B cell (primary cell): ENCODE results near the gene TRRAP. TPM values are rescaled to one million over a fixed set of nuclear protein-coding genes. Genes with fewer than 3 reads are reported as not detected.

Experiments
- ATAC-seq: fragments of 200-7000 bp; cut with Tn5 transposase; one replicate; pipeline ENCODE4 v1.10.0; 2021; ENCODE audit warnings: low read depth, mild to moderate bottlenecking, moderate number of reproducible peaks, moderate library complexity
- CTCF ChIA-PET: fragments of 350-600 bp; sonication (Branson Sonifier 250); formaldehyde crosslinking; loops from one replicate; lab custom pipeline; 2021; ENCODE audit warnings: antibody characterized with exemption, inconsistent platforms; lab: Charles Lee
- POLR2A ChIA-PET: fragments of 350-600 bp; sonication (Branson Sonifier 250); formaldehyde crosslinking; loops from one replicate; lab custom pipeline; 2021; ENCODE audit warnings: antibody characterized with exemption; lab: Charles Lee
- DNase-seq: peaks from one replicate; pipeline ENCODE4 v3.0.0; 2013
- H2AFZ ChIP-seq: 2 replicates; pipeline ENCODE4 v1.6.1; 2012; ENCODE audit warnings: mild to moderate bottlenecking, low read depth, low read length; ENCODE audit not compliant: insufficient read depth, poor library complexity, severe bottlenecking
- H3K27ac ChIP-seq, 2 donors: 1 replicate in 1 of 2; 2 replicates in 1 of 2; pipeline ENCODE4 v1.5.1; 2012 to 2013; ENCODE audit warnings: low read length in 2 of 2, mild to moderate bottlenecking in 2 of 2, moderate library complexity in 1 of 2
- H3K27me3 ChIP-seq, 4 experiments: fragments of 200-600 bp in 1 of 4; sonication (generic) in 1 of 4; replicated peaks in 1 of 4; 1 replicate in 2 of 4; 2 replicates in 2 of 4; pipeline versions ENCODE4 v1.6.1 to v1.7.0; 2013 to 2016; ENCODE audit warnings: low read length in 3 of 4, mild to moderate bottlenecking in 2 of 4, mixed read lengths in 1 of 4, moderate library complexity in 1 of 4; ENCODE audit not compliant: insufficient read depth in 4 of 4, control insufficient read depth in 3 of 4; ENCODE audit errors: control extremely low read depth in 1 of 4
- H3K36me3 ChIP-seq, 2 experiments: replicated peaks in 1 of 2; 1 replicate in 1 of 2; 2 replicates in 1 of 2; pipeline versions ENCODE4 v1.6.1 to v1.7.1; 2013; ENCODE audit warnings: low read length in 1 of 2; ENCODE audit not compliant: insufficient read depth in 2 of 2, control insufficient read depth in 1 of 2; ENCODE audit errors: control extremely low read depth in 1 of 2, extremely low read depth in 1 of 2
- H3K4me1 ChIP-seq, 2 donors: fragments of 200-600 bp in 1 of 2; sonication (generic) in 1 of 2; 1 replicate in 1 of 2; 2 replicates in 1 of 2; pipeline versions ENCODE4 v1.5.1 to v1.6.1; 2013 to 2017; ENCODE audit warnings: low read length in 2 of 2; ENCODE audit not compliant: control insufficient read depth in 2 of 2, insufficient read depth in 2 of 2
- H3K4me2 ChIP-seq: replicated peaks from 2 replicates; pipeline ENCODE3; 2012; ENCODE audit warnings: mild to moderate bottlenecking, low read depth, low read length; ENCODE audit not compliant: poor library complexity, severe bottlenecking
- H3K4me3 ChIP-seq, 5 experiments: fragments of 200-600 bp in 1 of 5; sonication (generic) in 1 of 5; 1 replicate in 3 of 5; 2 replicates in 2 of 5; pipeline versions ENCODE4 v1.5.1 to v1.7.0; 2011 to 2016; ENCODE audit warnings: low read length in 4 of 5, mild to moderate bottlenecking in 4 of 5, low read depth in 2 of 5, control low read depth in 1 of 5, moderate library complexity in 1 of 5; ENCODE audit not compliant: insufficient read depth in 1 of 5; ENCODE audit errors: control extremely low read depth in 1 of 5, extremely low read depth in 1 of 5
- H3K79me2 ChIP-seq: fragments of 200-600 bp; sonication (generic); one replicate; pipeline ENCODE4 v1.6.0; 2016; ENCODE audit warnings: low read length; ENCODE audit not compliant: control insufficient read depth, insufficient read depth
- H3K9ac ChIP-seq: fragments of 200-600 bp; sonication (generic); 2 replicates; pipeline ENCODE4 v1.6.1; 2017; ENCODE audit warnings: mild to moderate bottlenecking, low read length, moderate library complexity
- H3K9me3 ChIP-seq, 3 donors: one replicate each; pipeline versions ENCODE4 v1.6.1 to v1.7.1; 2013; ENCODE audit warnings: low read length in 2 of 3; ENCODE audit not compliant: control insufficient read depth in 2 of 3, insufficient read depth in 1 of 3; ENCODE audit errors: control extremely low read depth in 1 of 3
- H4K20me1 ChIP-seq: 2 replicates; pipeline ENCODE4 v1.6.0; 2012; ENCODE audit warnings: mild to moderate bottlenecking, low read length; ENCODE audit not compliant: insufficient read depth, control insufficient read depth, poor library complexity, severe bottlenecking
- H3K27ac Mint-ChIP-seq: one replicate; pipeline ENCODE4 v1.8.0; 2021; ENCODE audit warnings: mixed read lengths
- H3K27me3 Mint-ChIP-seq: one replicate; pipeline ENCODE4 v1.8.0; 2021; ENCODE audit warnings: mixed read lengths
- H3K4me1 Mint-ChIP-seq: one replicate; pipeline ENCODE4 v1.8.0; 2021; ENCODE audit warnings: mixed read lengths
- H3K4me3 Mint-ChIP-seq: one replicate; pipeline ENCODE4 v1.8.0; 2021; ENCODE audit warnings: mixed read lengths
- H3K9me3 Mint-ChIP-seq: one replicate; pipeline ENCODE4 v1.8.0; 2022; ENCODE audit warnings: mixed read lengths; ENCODE audit not compliant: insufficient read depth
- CTCF ChIP-seq: fragments of 200-600 bp; IDR thresholded peaks from one replicate; pipeline ENCODE4 v1.8.0; 2022; ENCODE audit warnings: antibody characterized with exemption, mild to moderate bottlenecking
- EZH2 ChIP-seq: IDR thresholded peaks from 2 replicates; pipeline ENCODE4 v1.6.1; 2012; ENCODE audit warnings: borderline replicate concordance, low read depth, mild to moderate bottlenecking, moderate library complexity, low read length; ENCODE audit not compliant: insufficient read depth, poor library complexity, severe bottlenecking
- WGBS: methylation state at CpG from one replicate; pipeline ENCODE4 v1.1.5; 2013; ENCODE audit warnings: missing lambda C conversion rate; ENCODE audit not compliant: insufficient coverage; 5-methylcytosine and 5-hydroxymethylcytosine counted together
- intact Hi-C: fragments of 100-400 bp; cut with micrococcal nuclease; formaldehyde crosslinking; loops from one replicate; pipeline ENCODE4 v1.10.0; 2022
- polyA plus RNA-seq: library from polyadenylated mRNA; depleted of rRNA; stranded (reverse); fragments of >200 nt; gene quantifications from 2 replicates; pipeline ENCODE4 v1.2.3, GENCODE V29; 2012
- total RNA-seq, 2 donors: library from RNA; stranded (reverse); fragments of 120-200 nt in 1 of 2; gene quantifications; 1 replicate in 1 of 2; 2 replicates in 1 of 2; pipeline versions ENCODE4 v1.2.3 to v1.2.4, GENCODE V29; 2013 to 2022

TRRAP gene
- total and polyA plus RNA-seq, 2 donors (not counting 1 experiment from before 2014, with no cell fraction given): 25.4 to 102 TPM

GRCh38 chr7:99035723-99036545 is 157.6 kb downstream of the TRRAP start:
- DNase-seq: no peak
- no peak overlapping the region for H3K27ac ChIP-seq
- no peaks in the 10 kb centered on the region for H3K9me3 ChIP-seq
- no peaks in the 10 kb centered on the region for H3K4me1 ChIP-seq
- intact Hi-C loops: no loop called here
- ATAC-seq: no peak
- H4K20me1 ChIP-seq: no peaks in the 10 kb centered on the region
- 88% methylated on average over 22 of the region's 26 CpGs for WGBS
- no peak overlapping the region for H3K9ac ChIP-seq
- H3K4me2 ChIP-seq: no peak overlapping the region
- no peak overlapping the region for H3K4me3 ChIP-seq
- no peak for TF ChIP-seq CTCF
- no peak for TF ChIP-seq EZH2
- no peaks in the 10 kb centered on the region for H3K27me3 ChIP-seq
- Mint-ChIP-seq H3K4me3 (no peak overlapping the region), H3K9me3 (no peaks in the 10 kb centered on the region), H3K4me1 (no peaks in the 10 kb centered on the region), H3K27ac (no peak overlapping the region), H3K27me3 (no peaks in the 10 kb centered on the region)
- peaks cover 4% of the 10 kb centered on the region for H3K79me2 ChIP-seq
- ChIA-PET POLR2A (no interaction called here), CTCF (interaction anchor here (10.2 kb wide), 1 partner anchor 276 kb away, joined by 113 read pairs; no protein-coding TSS in a partner anchor)
- H3K36me3 ChIP-seq: peaks cover 3 to 89% of the 10 kb centered on the region in 2 experiments
- H2AFZ ChIP-seq: no peak overlapping the region

- Histone ChIP-seq H2AFZ (no peak overlapping the region), H3K9me3 (no peaks in the 10 kb centered on the region), H3K27me3 (no peaks in the 10 kb centered on the region), H3K4me3 (no peak overlapping the region), H4K20me1 (no peaks in the 10 kb centered on the region), H3K9ac (no peak overlapping the region), H3K79me2 (peaks cover 4% of the 10 kb centered on the region), H3K36me3 (peaks cover 7 to 87% of the 10 kb centered on the region in 2 experiments), H3K4me1 (no peaks in the 10 kb centered on the region), H3K4me2 (no peak overlapping the region), H3K27ac (no peak overlapping the region)
- 94% methylated on average over 11 of the region's 11 CpGs for WGBS
- no peak overlapping the region for H3K4me3 Mint-ChIP-seq
- no peaks in the 10 kb centered on the region for H3K4me1 Mint-ChIP-seq
- H3K9me3 Mint-ChIP-seq: no peaks in the 10 kb centered on the region
- TF ChIP-seq CTCF (no peak), EZH2 (no peak)
- ATAC-seq: no peak
- no peaks in the 10 kb centered on the region for H3K27me3 Mint-ChIP-seq
- H3K27ac Mint-ChIP-seq: no peak overlapping the region
- DNase-seq: no peak
- ChIA-PET CTCF (interaction anchor here (10.2 kb wide), 1 partner anchor 276 kb away, joined by 113 read pairs; no protein-coding TSS in a partner anchor), POLR2A (no interaction called here)
- intact Hi-C loops: no loop called here
Observed at GRCh38 chr7:99036546-99037111, 158.3 kb downstream of the TRRAP start.
